HepG2 (cell line): ENCODE results near the gene SGCD.

Experiments used
- HDAC6 ChIP-seq: fragments of 200-600 bp; sonication (generic); IDR thresholded peaks from 2 replicates; pipeline ENCODE4 v1.7.0; 2017; ENCODE audit warnings: mild to moderate bottlenecking, antibody characterized with exemption, low read length, low read depth
- POLR2AphosphoS5 ChIP-seq: IDR thresholded peaks from 2 replicates; pipeline ENCODE4 v1.6.1; 2012; ENCODE audit warnings: low read depth, low read length
- RBFOX2 ChIP-seq: fragments of 200-400 bp; formaldehyde crosslinking; IDR thresholded peaks from 2 replicates; pipeline ENCODE4 v1.6.1; 2017; ENCODE audit warnings: low read depth, mild to moderate bottlenecking, low read length
- TAF15 ChIP-seq: fragments of 200-400 bp; formaldehyde crosslinking; IDR thresholded peaks from one replicate; pipeline ENCODE4 v1.6.1; 2018; ENCODE audit warnings: mild to moderate bottlenecking, low read depth, low read length; ENCODE audit not compliant: poor library complexity, severe bottlenecking
- ZNF235 ChIP-seq: sonication (generic); formaldehyde crosslinking; IDR thresholded peaks from 2 replicates; pipeline ENCODE4 v1.8.1; 2023; ENCODE audit warnings: mild to moderate bottlenecking, missing genetic modification reagents, borderline replicate concordance
- ZNF549 ChIP-seq: sonication (generic); formaldehyde crosslinking; IDR thresholded peaks from 2 replicates; pipeline ENCODE4 v1.5.0; 2020; ENCODE audit warnings: missing genetic modification reagents
- ZNF569 ChIP-seq: sonication (generic); formaldehyde crosslinking; IDR thresholded peaks from 2 replicates; pipeline ENCODE4 v1.5.0; 2020; ENCODE audit warnings: mild to moderate bottlenecking, missing genetic modification reagents, moderate library complexity, borderline replicate concordance
- ZZZ3 ChIP-seq: sonication (generic); formaldehyde crosslinking; IDR thresholded peaks from 2 replicates; pipeline ENCODE4 v1.4.0; 2020; ENCODE audit warnings: missing genetic modification reagents, mild to moderate bottlenecking, borderline replicate concordance
- TF ChIP-seq, protein P1 (sequence below): sonication (generic); formaldehyde crosslinking; IDR thresholded peaks from 2 replicates; pipeline ENCODE4 v1.5.0; 2020; ENCODE audit warnings: mild to moderate bottlenecking, missing genetic modification reagents, moderate library complexity

DNA sequence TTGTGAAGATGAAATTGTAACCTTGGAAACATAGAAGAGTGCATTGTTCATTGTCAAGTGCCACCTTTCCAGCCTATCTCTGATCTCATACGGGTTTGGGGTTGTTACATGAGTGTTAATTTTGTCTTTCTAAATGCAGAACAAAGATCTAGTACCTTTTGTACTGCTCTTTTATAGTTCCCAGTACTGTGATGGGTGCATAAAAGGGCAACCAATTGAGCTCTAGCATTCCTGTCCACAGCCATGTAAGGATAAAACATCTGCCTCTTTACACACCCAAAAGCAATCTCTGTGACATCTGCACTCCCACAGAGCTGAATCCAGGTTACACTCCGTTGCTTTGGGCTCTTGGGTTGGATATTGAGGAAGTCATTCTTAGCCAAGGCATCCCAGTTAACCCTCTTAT, 255.2 kb downstream of the SGCD start:
- TF ChIP-seq TAF15 (no peak), ZZZ3 (CRISPR knock-in tag) (no peak), ZNF549 (no peak), POLR2AphosphoS5 (no peak), ZNF569 (CRISPR knock-in tag) (no peak), ZNF235 (CRISPR knock-in tag) (no peak), RBFOX2 (no peak), HDAC6 (no peak)
- TF ChIP-seq, protein P1, sequence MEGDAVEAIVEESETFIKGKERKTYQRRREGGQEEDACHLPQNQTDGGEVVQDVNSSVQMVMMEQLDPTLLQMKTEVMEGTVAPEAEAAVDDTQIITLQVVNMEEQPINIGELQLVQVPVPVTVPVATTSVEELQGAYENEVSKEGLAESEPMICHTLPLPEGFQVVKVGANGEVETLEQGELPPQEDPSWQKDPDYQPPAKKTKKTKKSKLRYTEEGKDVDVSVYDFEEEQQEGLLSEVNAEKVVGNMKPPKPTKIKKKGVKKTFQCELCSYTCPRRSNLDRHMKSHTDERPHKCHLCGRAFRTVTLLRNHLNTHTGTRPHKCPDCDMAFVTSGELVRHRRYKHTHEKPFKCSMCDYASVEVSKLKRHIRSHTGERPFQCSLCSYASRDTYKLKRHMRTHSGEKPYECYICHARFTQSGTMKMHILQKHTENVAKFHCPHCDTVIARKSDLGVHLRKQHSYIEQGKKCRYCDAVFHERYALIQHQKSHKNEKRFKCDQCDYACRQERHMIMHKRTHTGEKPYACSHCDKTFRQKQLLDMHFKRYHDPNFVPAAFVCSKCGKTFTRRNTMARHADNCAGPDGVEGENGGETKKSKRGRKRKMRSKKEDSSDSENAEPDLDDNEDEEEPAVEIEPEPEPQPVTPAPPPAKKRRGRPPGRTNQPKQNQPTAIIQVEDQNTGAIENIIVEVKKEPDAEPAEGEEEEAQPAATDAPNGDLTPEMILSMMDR = no peak
